OCI-LY7 (cell line): ENCODE results near the gene TP53I11. TPM values are rescaled to one million over a fixed set of nuclear protein-coding genes. Genes with fewer than 3 reads are reported as not detected.

Source experiments
- BruUV-seq: library from RNA; stranded (reverse); fragments of 400-500 nt; replicated peaks from 2 replicates; lab custom pipeline; 2021; lab: Mats Ljungman, UMichigan
- CTCF ChIA-PET: fragments of 300-600 bp; sonication (Branson Sonifier 250); formaldehyde crosslinking; loops from one replicate; lab custom pipeline; 2022; ENCODE audit warnings: antibody characterized with exemption; ENCODE audit not compliant: unreplicated experiment; lab: Charles Lee
- POLR2A ChIA-PET: fragments of 300-600 bp; sonication (Branson Sonifier 250); formaldehyde crosslinking; loops from one replicate; lab custom pipeline; 2022; ENCODE audit warnings: antibody characterized with exemption; lab: Charles Lee
- DNase-seq: peaks from one replicate; pipeline ENCODE4 v3.0.0-alpha.2; 2015; ENCODE audit warnings: low spot score
- H2AFZ ChIP-seq: fragments of 200-600 bp; sonication (generic), shearing (Covaris generic); 2 replicates; pipeline ENCODE4 v1.6.1; 2014; ENCODE audit warnings: mild to moderate bottlenecking, antibody characterized with exemption, low read length, moderate library complexity
- H3K27ac ChIP-seq: fragments of 200-600 bp; sonication (generic); 2 replicates; pipeline ENCODE4 v1.5.1; 2014; ENCODE audit warnings: mixed run types, low read depth, mild to moderate bottlenecking, moderate library complexity, low read length, inconsistent platforms; ENCODE audit not compliant: poor library complexity, severe bottlenecking
- H3K36me3 ChIP-seq: fragments of 200-600 bp; sonication (generic); 2 replicates; pipeline ENCODE4 v1.6.1; 2014; ENCODE audit warnings: mild to moderate bottlenecking, antibody characterized with exemption, low read length, moderate library complexity, mixed read lengths; ENCODE audit not compliant: insufficient read depth
- H3K4me1 ChIP-seq: fragments of 200-600 bp; sonication (generic); 2 replicates; pipeline ENCODE4 v1.5.1; 2014; ENCODE audit warnings: mild to moderate bottlenecking, low read length; ENCODE audit not compliant: insufficient read depth, poor library complexity, severe bottlenecking
- H3K4me2 ChIP-seq: fragments of 200-600 bp; sonication (generic); 2 replicates; pipeline ENCODE4 v1.6.1; 2014; ENCODE audit warnings: mild to moderate bottlenecking, low read length
- H3K4me3 ChIP-seq: fragments of 200-600 bp; sonication (generic); 2 replicates; pipeline ENCODE4 v1.5.1; 2014; ENCODE audit warnings: mild to moderate bottlenecking, low read depth, low read length; ENCODE audit not compliant: poor library complexity, severe bottlenecking
- H3K79me2 ChIP-seq: fragments of 200-600 bp; sonication (generic); 2 replicates; pipeline ENCODE4 v1.6.1; 2016; ENCODE audit warnings: low read depth, mild to moderate bottlenecking, low read length, moderate library complexity, mixed read lengths; ENCODE audit not compliant: insufficient read depth
- H3K9me2 ChIP-seq: fragments of 200-600 bp; sonication (generic); 2 replicates; pipeline ENCODE4 v1.6.1; 2016; ENCODE audit warnings: mild to moderate bottlenecking, low read length, mixed read lengths; ENCODE audit not compliant: insufficient read depth
- H3K9me3 ChIP-seq: fragments of 200-600 bp; sonication (generic); 2 replicates; pipeline ENCODE4 v1.6.1; 2014; ENCODE audit warnings: mild to moderate bottlenecking, mixed run types, low read length, mixed read lengths
- H4K20me1 ChIP-seq: fragments of 200-600 bp; sonication (generic); 2 replicates; pipeline ENCODE4 v1.6.1; 2014; ENCODE audit warnings: mild to moderate bottlenecking, antibody characterized with exemption, low read length, moderate library complexity, mixed read lengths; ENCODE audit not compliant: insufficient read depth
- EZH2phosphoT487 ChIP-seq: fragments of 200-600 bp; sonication (generic); IDR thresholded peaks from 2 replicates; pipeline ENCODE4 v1.6.1; 2018; ENCODE audit warnings: low read depth, borderline replicate concordance, mild to moderate bottlenecking, mixed run types, antibody characterized with exemption, low read length, moderate library complexity, mixed read lengths
- intact Hi-C: fragments of 100-400 bp; cut with micrococcal nuclease; formaldehyde crosslinking; loops from one replicate; pipeline ENCODE4 v1.10.0; 2022; ENCODE audit not compliant: unreplicated experiment
- total RNA-seq, 2 experiments: library from RNA; depleted of rRNA in 1 of 2; stranded (reverse); fragments of >200 nt in 1 of 2; shearing (Covaris generic) in 1 of 2; gene quantifications; 2 replicates each; pipeline ENCODE4 v1.2.3, GENCODE V29; 2014 to 2022
- TF ChIP-seq, protein P1 (sequence below): fragments of 200-600 bp; sonication (generic); conservative IDR thresholded peaks from 2 replicates; pipeline ENCODE4 v1.5.1; 2014; ENCODE audit warnings: mild to moderate bottlenecking, antibody characterized with exemption, low read length, moderate library complexity, mixed read lengths

TP53I11 gene
- total RNA-seq, 2 experiments from 2014 or later = 0.25 to 0.51 TPM

DNA sequence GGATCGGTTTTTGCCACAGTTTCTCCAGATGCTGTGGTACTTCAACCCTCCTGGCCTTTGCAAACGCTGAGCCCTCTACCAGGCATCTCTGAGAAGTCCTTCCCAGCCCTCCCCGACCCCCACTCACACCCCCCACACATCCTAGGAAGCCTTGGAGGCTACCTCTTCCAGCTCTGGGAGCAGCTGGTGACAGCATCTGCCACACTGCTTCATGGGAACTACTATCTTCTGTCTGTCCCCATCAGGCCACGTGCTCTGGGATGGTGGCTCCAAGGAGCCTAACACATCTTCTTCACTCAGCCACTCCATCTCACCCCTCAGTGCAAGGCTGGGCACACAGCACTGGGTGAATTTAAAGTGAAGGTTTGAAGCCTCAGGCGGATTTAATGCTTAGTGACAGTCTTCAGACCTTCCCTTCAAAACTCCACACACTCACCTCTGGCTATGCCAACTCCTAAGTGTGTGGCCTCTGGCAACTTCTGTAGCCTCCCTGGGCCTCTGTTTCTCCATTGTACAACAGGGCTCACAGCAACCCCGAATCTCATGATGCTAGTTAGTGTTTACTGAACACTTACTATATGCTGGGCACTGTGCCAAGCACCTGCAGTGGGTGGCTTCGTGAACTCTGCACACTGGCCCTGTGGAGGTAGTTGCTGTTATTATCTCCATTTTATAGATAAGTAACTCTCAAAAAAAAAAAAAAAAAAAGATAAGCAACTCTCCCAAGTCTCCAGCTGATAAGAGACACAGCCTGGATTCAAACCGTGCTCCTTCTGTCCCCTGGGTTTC lies 7.3 kb upstream of the TP53I11 start:
- no peak for DNase-seq
- H3K4me1 ChIP-seq = peaks cover 9% of the 10 kb centered on the region
- H3K36me3 ChIP-seq = no peaks in the 10 kb centered on the region
- no peaks in the 10 kb centered on the region for H3K79me2 ChIP-seq
- no peak overlapping the region for H2AFZ ChIP-seq
- intact Hi-C loops = no loop called here
- H3K4me3 ChIP-seq = no peak overlapping the region
- CTCF ChIA-PET = no interaction called here
- no peaks in the 10 kb centered on the region for H4K20me1 ChIP-seq
- POLR2A ChIA-PET = interaction anchor here (0.6 to 1.7 kb wide), 2 partner anchors 11 to 133 kb away, joined by 3 read pairs; no protein-coding TSS in a partner anchor
- TF ChIP-seq, protein P1, sequence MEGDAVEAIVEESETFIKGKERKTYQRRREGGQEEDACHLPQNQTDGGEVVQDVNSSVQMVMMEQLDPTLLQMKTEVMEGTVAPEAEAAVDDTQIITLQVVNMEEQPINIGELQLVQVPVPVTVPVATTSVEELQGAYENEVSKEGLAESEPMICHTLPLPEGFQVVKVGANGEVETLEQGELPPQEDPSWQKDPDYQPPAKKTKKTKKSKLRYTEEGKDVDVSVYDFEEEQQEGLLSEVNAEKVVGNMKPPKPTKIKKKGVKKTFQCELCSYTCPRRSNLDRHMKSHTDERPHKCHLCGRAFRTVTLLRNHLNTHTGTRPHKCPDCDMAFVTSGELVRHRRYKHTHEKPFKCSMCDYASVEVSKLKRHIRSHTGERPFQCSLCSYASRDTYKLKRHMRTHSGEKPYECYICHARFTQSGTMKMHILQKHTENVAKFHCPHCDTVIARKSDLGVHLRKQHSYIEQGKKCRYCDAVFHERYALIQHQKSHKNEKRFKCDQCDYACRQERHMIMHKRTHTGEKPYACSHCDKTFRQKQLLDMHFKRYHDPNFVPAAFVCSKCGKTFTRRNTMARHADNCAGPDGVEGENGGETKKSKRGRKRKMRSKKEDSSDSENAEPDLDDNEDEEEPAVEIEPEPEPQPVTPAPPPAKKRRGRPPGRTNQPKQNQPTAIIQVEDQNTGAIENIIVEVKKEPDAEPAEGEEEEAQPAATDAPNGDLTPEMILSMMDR = no peak
- TF ChIP-seq EZH2phosphoT487 = no peak
- BruUV-seq = no TSS peak
- no peak overlapping the region for H3K27ac ChIP-seq
- H3K9me2 ChIP-seq = no peaks in the 10 kb centered on the region
- H3K9me3 ChIP-seq = no peaks in the 10 kb centered on the region
- no peak overlapping the region for H3K4me2 ChIP-seq

GRCh38 chr11:44957040-44957515 lies 6.4 kb upstream of the TP53I11 start:
- TF ChIP-seq EZH2phosphoT487 = no peak
- TF ChIP-seq, protein P1 = no peak
- Histone ChIP-seq H3K4me3 (no peak overlapping the region), H2AFZ (no peak overlapping the region), H3K4me2 (no peak overlapping the region), H3K36me3 (no peaks in the 10 kb centered on the region), H3K79me2 (no peaks in the 10 kb centered on the region), H3K4me1 (peaks cover 9% of the 10 kb centered on the region), H3K9me3 (no peaks in the 10 kb centered on the region), H3K27ac (no peak overlapping the region), H3K9me2 (no peaks in the 10 kb centered on the region), H4K20me1 (no peaks in the 10 kb centered on the region)
- no peak for DNase-seq
- POLR2A ChIA-PET = no interaction called here
- CTCF ChIA-PET = no interaction called here
- intact Hi-C loops = no loop called here
- no TSS peak for BruUV-seq
